Smooth muscle cell of the brain vasculature (primary cell): Measurements from ENCODE around the gene ETNK2.

Experiments
- DNase-seq: peaks from one replicate; pipeline ENCODE4 v3.0.0-alpha.2; 2012; ENCODE audit warnings: low read depth, low spot score

ETNK2 gene

GRCh38 chr1:204126386-204126785 lies 25.5 kb downstream of the ETNK2 start:
- no peak for DNase-seq

DNA sequence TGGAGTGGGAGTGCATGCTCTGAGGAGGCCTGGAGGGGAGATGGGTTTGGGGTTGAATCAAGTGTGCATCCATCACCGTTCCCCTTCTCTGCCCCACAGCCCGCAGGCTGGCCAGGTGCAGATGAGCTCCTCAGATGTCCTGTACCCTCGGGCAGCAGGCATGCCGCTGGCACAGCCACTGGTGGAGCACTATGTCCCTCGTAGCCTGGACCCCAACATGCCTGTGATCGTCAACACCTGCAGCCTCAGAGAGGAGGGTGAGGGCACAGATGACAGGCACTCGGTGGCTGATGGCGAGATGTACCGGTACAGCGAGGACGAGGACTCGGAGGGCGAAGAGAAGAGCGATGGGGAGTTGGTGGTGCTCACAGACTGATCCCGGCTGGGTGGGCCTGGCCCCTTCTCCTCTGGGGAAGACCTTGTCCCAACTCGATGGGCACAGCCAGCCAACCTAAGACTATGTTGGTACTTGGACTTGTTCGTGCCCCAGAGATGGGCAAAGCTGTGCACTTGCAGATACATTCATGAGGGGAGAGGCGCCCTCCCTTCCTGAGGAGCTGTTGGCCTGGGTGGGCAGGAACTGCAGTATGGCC lies 26.0 kb downstream of the ETNK2 start:
- DNase-seq, result no peak

- no peak for DNase-seq
Measured at GRCh38 chr1:204124639-204125038, 27.2 kb downstream of the ETNK2 start.

DNA sequence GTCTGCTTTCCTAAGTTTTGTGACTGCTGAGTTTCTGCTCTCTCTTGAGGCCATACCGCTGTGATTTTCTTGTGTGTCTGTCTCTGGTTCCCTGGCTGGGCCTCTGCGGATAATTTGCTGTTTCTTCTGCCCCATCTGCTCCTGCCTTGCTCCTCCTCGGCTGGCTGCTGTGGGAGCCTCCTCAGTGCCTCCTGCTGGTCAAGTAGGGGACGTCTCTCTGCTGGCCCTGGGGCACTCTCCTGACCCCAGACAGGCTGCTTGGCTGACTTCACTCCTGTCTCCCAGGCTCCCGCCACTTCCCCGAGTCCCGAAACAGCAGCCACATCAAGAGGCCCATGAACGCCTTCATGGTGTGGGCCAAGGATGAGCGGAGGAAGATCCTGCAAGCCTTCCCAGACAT lies 28.5 kb downstream of the ETNK2 start:
- DNase-seq, result no peak

GRCh38 chr1:204121840-204122555 lies 29.8 kb downstream of the ETNK2 start:
- no peak for DNase-seq

DNA sequence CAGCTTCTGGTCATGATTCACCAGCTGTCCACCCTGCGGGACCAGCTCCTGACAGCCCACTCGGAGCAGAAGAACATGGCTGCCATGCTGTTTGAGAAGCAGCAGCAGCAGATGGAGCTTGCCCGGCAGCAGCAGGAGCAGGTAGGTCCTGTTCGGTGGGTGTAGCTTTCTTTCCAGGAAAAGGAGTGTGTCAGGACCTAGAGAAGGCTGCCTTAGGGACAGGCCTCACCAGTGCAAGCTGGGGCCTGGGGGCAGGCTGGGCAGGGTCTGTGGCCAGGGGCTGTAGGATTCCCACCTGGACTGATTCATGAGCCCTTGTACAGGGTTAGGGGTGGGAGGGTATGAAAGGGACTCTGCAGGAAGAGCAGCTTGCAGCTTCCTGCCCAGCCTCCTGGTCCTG lies 35.3 kb downstream of the ETNK2 start:
- no peak for DNase-seq

GRCh38 chr1:204115116-204115515 lies 36.7 kb downstream of the ETNK2 start:
- DNase-seq, result no peak

- no peak for DNase-seq
Measured at GRCh38 chr1:204114606-204115005, 37.2 kb downstream of the ETNK2 start.

DNA sequence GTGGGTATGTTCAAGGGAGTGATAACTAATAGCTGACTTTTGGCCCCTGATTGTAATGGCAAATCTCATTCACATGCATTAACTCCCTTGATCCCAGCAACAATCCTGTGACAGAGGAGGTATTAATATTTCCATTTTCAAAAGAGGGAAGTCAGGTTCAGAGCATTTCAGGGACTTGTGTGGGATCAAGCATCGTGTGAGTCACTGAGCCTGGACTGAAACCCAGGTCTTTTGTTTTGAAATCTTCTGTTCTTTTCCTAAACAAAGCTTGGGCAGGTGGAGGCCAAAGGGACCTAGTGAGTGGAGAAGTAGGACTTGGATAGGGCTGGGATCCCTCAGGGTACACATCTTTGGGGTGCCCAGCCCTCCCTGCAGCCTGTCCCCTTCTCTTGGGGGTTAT lies 37.9 kb downstream of the ETNK2 start:
- DNase-seq, result no peak

- no peak for DNase-seq
Measured at GRCh38 chr1:204112876-204113730, 38.7 kb downstream of the ETNK2 start.

GRCh38 chr1:204110894-204111633 lies 40.8 kb downstream of the ETNK2 start:
- no peak for DNase-seq

- no peak for DNase-seq
Measured at GRCh38 chr1:204108312-204109141, 43.3 kb downstream of the ETNK2 start.

- no peak for DNase-seq
Measured at GRCh38 chr1:204107892-204108291, 44.0 kb downstream of the ETNK2 start.

DNA sequence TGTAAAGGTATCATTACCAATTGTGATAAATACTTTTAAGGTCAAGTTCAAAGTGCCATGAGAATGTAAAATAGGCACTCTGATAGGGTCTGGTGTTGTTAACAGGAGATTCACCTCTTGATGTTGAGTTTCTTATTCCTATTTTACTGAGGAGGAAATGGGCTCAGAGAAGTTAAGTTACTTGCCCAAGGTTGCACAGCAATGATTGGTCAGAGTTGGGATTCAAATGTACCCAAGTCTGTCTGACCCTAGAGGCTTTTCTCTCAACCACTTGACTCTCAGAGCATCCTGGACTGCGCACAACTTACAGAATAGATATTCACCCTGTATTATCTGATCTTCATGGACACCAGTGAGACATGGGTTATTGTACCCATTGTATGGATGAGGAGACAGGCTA lies 45.0 kb downstream of the ETNK2 start:
- no peak for DNase-seq

GRCh38 chr1:204105131-204105515 lies 46.7 kb downstream of the ETNK2 start:
- DNase-seq, result no peak

DNA sequence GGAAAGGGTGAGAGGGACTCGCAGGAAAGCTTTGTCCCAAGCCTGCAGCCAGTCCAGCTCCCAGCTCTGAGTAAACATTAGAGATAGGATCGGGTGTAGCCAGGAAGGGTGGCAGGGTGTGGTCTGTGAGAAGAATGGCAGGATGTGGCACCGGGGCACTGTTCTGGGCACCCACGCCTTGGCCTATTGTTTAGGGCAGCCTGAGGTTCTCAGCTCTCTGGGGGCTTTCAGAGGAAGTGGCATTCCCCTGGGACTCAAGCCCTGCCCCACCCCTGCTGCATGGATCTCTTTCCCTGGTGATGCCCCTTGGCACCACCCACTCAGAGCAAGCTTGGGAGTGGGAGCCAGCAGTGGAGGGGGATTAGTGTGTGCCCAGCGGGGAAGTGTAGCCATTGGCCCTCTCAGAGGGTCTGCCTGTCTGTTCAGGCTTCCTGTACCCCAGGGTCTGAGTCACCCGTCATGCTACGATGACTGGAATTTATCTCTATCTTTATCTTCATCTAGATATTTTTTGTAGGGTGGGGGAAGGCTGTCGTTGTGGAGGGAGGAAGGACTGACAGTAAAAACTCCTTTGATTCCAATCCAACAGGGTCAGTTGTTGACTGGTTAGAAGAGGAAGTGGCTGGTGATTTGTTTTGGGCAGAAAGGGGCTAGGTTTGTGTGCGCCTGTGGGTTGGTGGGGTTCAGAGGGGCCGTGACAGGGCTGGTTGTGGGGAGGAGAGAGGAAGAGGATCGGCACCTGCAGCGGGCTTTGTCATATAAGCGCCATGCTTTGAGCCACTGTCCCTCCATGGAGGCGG lies 47.3 kb downstream of the ETNK2 start:
- DNase-seq, result no peak

GRCh38 chr1:204103431-204103741 lies 48.5 kb downstream of the ETNK2 start:
- DNase-seq, result no peak

- no peak for DNase-seq
Measured at GRCh38 chr1:204102739-204103430, 49.0 kb downstream of the ETNK2 start.

GRCh38 chr1:204102029-204102611 lies 49.7 kb downstream of the ETNK2 start:
- DNase-seq, result no peak
